Vagina (tissue), 2 donors: Measurements from ENCODE around the gene LHPP.

Source experiments
- CTCF ChIP-seq, 3 experiments: fragments of 450-650 bp in 2 of 3; fragments of 200-600 bp in 1 of 3; sonication (generic) in 1 of 3; IDR thresholded peaks; one replicate each; pipeline ENCODE4 v1.5.1; 2017 to 2019; ENCODE audit warnings: antibody characterized with exemption in 3 of 3, mild to moderate bottlenecking in 2 of 3, moderate library complexity in 2 of 3
- POLR2A ChIP-seq, 2 donors: fragments of 450-650 bp; IDR thresholded peaks; one replicate each; pipeline ENCODE4 v1.6.1; 2017; ENCODE audit warnings: antibody characterized with exemption in 2 of 2, mild to moderate bottlenecking in 2 of 2, moderate library complexity in 2 of 2

GRCh38 chr10:124595143-124595883, 133.7 kb downstream of the LHPP start:
- TF ChIP-seq POLR2A (IDR thresholded peaks at IDR 0.05) (no peak), CTCF (IDR thresholded peaks at IDR 0.05) (no peak)
